ENCODE measurements around the gene KRTAP5-1.

KRTAP5-1 gene

GRCh38 chr11:1571760-1572196, 13.3 kb downstream of the KRTAP5-1 start:
- no peak for DNase-seq (ENCODE audit: extremely low read depth, low read depth)
- TF ChIP-seq CTCF (IDR thresholded peaks at IDR 0.05; ENCODE audit: low read depth, low read length), result no peak

GRCh38 chr11:1570896-1571759, 14.0 kb downstream of the KRTAP5-1 start:
- no peak for DNase-seq (ENCODE audit: extremely low read depth, low read depth)
- TF ChIP-seq CTCF (IDR thresholded peaks at IDR 0.05; ENCODE audit: low read depth, low read length), result no peak

GRCh38 chr11:1570531-1570895, 14.6 kb downstream of the KRTAP5-1 start:
- TF ChIP-seq CTCF (IDR thresholded peaks at IDR 0.05; ENCODE audit: low read depth, low read length), result no peak
- DNase-seq (ENCODE audit: extremely low read depth, low read depth), result no peak

- no peak for TF ChIP-seq CTCF (IDR thresholded peaks at IDR 0.05; ENCODE audit: low read depth, low read length)
Measured at GRCh38 chr11:1570001-1570453, 15.1 kb downstream of the KRTAP5-1 start.

GRCh38 chr11:1569251-1569780, 15.8 kb downstream of the KRTAP5-1 start:
- DNase-seq (ENCODE audit: extremely low read depth, low read depth), result no peak
- no peak for TF ChIP-seq CTCF (IDR thresholded peaks at IDR 0.05; ENCODE audit: low read depth, low read length)

More at GRCh38 chr11:1570001-1570453, 15.1 kb downstream of the KRTAP5-1 start:
- no peak for DNase-seq (ENCODE audit: extremely low read depth, low read depth)

GRCh38 chr11:1568441-1568911, 16.6 kb downstream of the KRTAP5-1 start:
- no peak for TF ChIP-seq CTCF (IDR thresholded peaks at IDR 0.05; ENCODE audit: low read depth, low read length)
- DNase-seq (ENCODE audit: extremely low read depth, low read depth), result no peak

- TF ChIP-seq CTCF (IDR thresholded peaks at IDR 0.05; ENCODE audit: low read depth, low read length), result no peak
- no peak for DNase-seq (ENCODE audit: extremely low read depth, low read depth)
Measured at GRCh38 chr11:1567721-1568100, 17.4 kb downstream of the KRTAP5-1 start.
